ENCODE measurements around the gene NELFA.

Gene NELFA

GRCh38 chr4:1964971-1965370, 43.8 kb downstream of the NELFA start:
- DNase-seq (ENCODE audit: low read depth), result no peak

- no peak for DNase-seq (ENCODE audit: low read depth)
Observed at GRCh38 chr4:1964443-1964842, 44.3 kb downstream of the NELFA start.

- no peak for DNase-seq (ENCODE audit: low read depth)
Observed at GRCh38 chr4:1962980-1963379, 45.8 kb downstream of the NELFA start.

GRCh38 chr4:1961563-1961962, 47.2 kb downstream of the NELFA start:
- no peak for DNase-seq (ENCODE audit: low read depth)

- DNase-seq (ENCODE audit: low read depth), result no peak
Observed at GRCh38 chr4:1961038-1961437, 47.7 kb downstream of the NELFA start.

GRCh38 chr4:1960170-1960825, 48.5 kb downstream of the NELFA start:
- no peak for DNase-seq (ENCODE audit: low read depth)

- no peak for DNase-seq (ENCODE audit: low read depth)
Observed at GRCh38 chr4:1959104-1959384, 49.7 kb downstream of the NELFA start.

- no peak for DNase-seq (ENCODE audit: low read depth)
Observed at GRCh38 chr4:1958276-1959103, 50.3 kb downstream of the NELFA start.

- no peak for DNase-seq (ENCODE audit: low read depth)
Observed at GRCh38 chr4:1956631-1957030, 52.1 kb downstream of the NELFA start.

GRCh38 chr4:1953335-1953734, 55.4 kb downstream of the NELFA start:
- no peak for DNase-seq (ENCODE audit: low read depth)

- no peak for DNase-seq (ENCODE audit: low read depth)
Observed at GRCh38 chr4:1952719-1953118, 56.1 kb downstream of the NELFA start.

GRCh38 chr4:1952058-1952700, 56.6 kb downstream of the NELFA start:
- DNase-seq (ENCODE audit: low read depth), result no peak

- DNase-seq (ENCODE audit: low read depth), result no peak
Observed at GRCh38 chr4:1950369-1950768, 58.4 kb downstream of the NELFA start.

GRCh38 chr4:1948892-1949436, 59.8 kb downstream of the NELFA start:
- no peak for DNase-seq (ENCODE audit: low read depth)

- DNase-seq (ENCODE audit: low read depth), result no peak
Observed at GRCh38 chr4:1948232-1948631, 60.5 kb downstream of the NELFA start.

- DNase-seq (ENCODE audit: low read depth), result no peak
Observed at GRCh38 chr4:1945912-1946311, 62.9 kb downstream of the NELFA start.

- no peak for DNase-seq (ENCODE audit: low read depth)
Observed at GRCh38 chr4:1945124-1945895, 63.5 kb downstream of the NELFA start.

- no peak for DNase-seq (ENCODE audit: low read depth)
Observed at GRCh38 chr4:1943928-1944327, 64.8 kb downstream of the NELFA start.

GRCh38 chr4:1940566-1940965, 68.2 kb downstream of the NELFA start:
- DNase-seq (ENCODE audit: low read depth), result no peak

GRCh38 chr4:1939664-1940509, 68.9 kb downstream of the NELFA start:
- DNase-seq (ENCODE audit: low read depth), result no peak

- DNase-seq (ENCODE audit: low read depth), result no peak
Observed at GRCh38 chr4:1938027-1938426, 70.7 kb downstream of the NELFA start.

Measured in activated T-cell treated with anti-CD3 and anti-CD28 coated beads for 24 hours (primary cell).